Adipose tissue (tissue), 3 donors: ENCODE measurements around the gene TEDC2. TPM values are rescaled to one million over a fixed set of nuclear protein-coding genes. Genes with fewer than 3 reads are reported as not detected.

Experiments used
- polyA plus RNA-seq, 3 donors: library from polyadenylated mRNA; stranded (reverse); fragments of 200-250 nt; gene quantifications; one replicate each; pipeline ENCODE4 v1.2.3, GENCODE V29; 2013
- donor health status: healthy with polysubstance abuse.
- donor health status: Bipolar disorder and iron deficiency.
- donor health status: healthy.

Gene TEDC2
- polyA plus RNA-seq, 3 donors, result 0.38 to 0.92 (median 0.45) TPM

Other genes with a start within 250 kb of the TEDC2 start
- 1 to 10 TPM; 3.3 to 9.9 (median 9.2) TPM for gene BRICD5, start 249.2 kb upstream of the TEDC2 start, polyA plus RNA-seq
- 10 to 100 TPM in 2 of 3 donors, 1 to 10 TPM in 1; 3.8 to 12.6 (median 10.7) TPM for gene PGP, start 245.3 kb upstream of the TEDC2 start, polyA plus RNA-seq
- 10 to 100 TPM; 11.6 to 19.3 (median 16.1) TPM for gene E4F1, start 236.5 kb upstream of the TEDC2 start, polyA plus RNA-seq
- under 1 TPM; 0.41 to 0.45 (median 0.45) TPM for gene DNASE1L2, start 223.7 kb upstream of the TEDC2 start, polyA plus RNA-seq
- 100 to 1,000 TPM in 1 of 3 donors, 10 to 100 TPM in 2; 56.0 to 126 (median 72.3) TPM for gene ECI1, start 208.5 kb upstream of the TEDC2 start, polyA plus RNA-seq
- 100 to 1,000 TPM in 2 of 3 donors, 10 to 100 TPM in 1; 69.8 to 138 (median 102) TPM for gene RNPS1, start 192.0 kb upstream of the TEDC2 start, polyA plus RNA-seq
- 10 to 100 TPM in 1 of 3 donors, 1 to 10 TPM in 2; 6.8 to 11.6 (median 8.0) TPM for gene ABCA3, start 119.4 kb upstream of the TEDC2 start, polyA plus RNA-seq
- gene CCNF, start 30.7 kb upstream of the TEDC2 start, polyA plus RNA-seq, result 1 to 10 TPM; 1.0 to 1.4 (median 1.4) TPM
- under 1 TPM in 2 of 3 donors, not detected in 1; 0.06 to 0.24 TPM for gene NTN3, start 11.2 kb downstream of the TEDC2 start, polyA plus RNA-seq
- gene TBC1D24, start 15.0 kb downstream of the TEDC2 start, polyA plus RNA-seq, result 10 to 100 TPM in 1 of 3 donors, 1 to 10 TPM in 2; 6.6 to 11.6 (median 7.8) TPM
- gene ATP6V0C, start 53.8 kb downstream of the TEDC2 start, polyA plus RNA-seq, result 100 to 1,000 TPM in 1 of 3 donors, 10 to 100 TPM in 2; 74.2 to 236 (median 89.1) TPM
- gene AMDHD2, start 60.3 kb downstream of the TEDC2 start, polyA plus RNA-seq, result 10 to 100 TPM; 14.6 to 29.5 (median 29.5) TPM
- gene CEMP1, start 71.3 kb downstream of the TEDC2 start, polyA plus RNA-seq, result under 1 TPM; 0.45 to 0.97 (median 0.66) TPM
- 10 to 100 TPM; 10.6 to 19.0 (median 15.0) TPM for gene PDPK1, start 77.9 kb downstream of the TEDC2 start, polyA plus RNA-seq
- gene KCTD5, start 222.4 kb downstream of the TEDC2 start, polyA plus RNA-seq, result 10 to 100 TPM in 2 of 3 donors, 1 to 10 TPM in 1; 6.5 to 17.1 (median 12.2) TPM